ENCODE measurements around the gene KPNA3. TPM values are rescaled to one million over a fixed set of nuclear protein-coding genes. Genes with fewer than 3 reads are reported as not detected.
"Not testable (repeated sequence)": the region's sequence is repeated elsewhere in the genome, so short reads cannot be mapped to it uniquely, and the experiment has no call there.

Gene KPNA3
- total RNA-seq, 1 experiment from 2014 or later, result 44.3 TPM

DNA sequence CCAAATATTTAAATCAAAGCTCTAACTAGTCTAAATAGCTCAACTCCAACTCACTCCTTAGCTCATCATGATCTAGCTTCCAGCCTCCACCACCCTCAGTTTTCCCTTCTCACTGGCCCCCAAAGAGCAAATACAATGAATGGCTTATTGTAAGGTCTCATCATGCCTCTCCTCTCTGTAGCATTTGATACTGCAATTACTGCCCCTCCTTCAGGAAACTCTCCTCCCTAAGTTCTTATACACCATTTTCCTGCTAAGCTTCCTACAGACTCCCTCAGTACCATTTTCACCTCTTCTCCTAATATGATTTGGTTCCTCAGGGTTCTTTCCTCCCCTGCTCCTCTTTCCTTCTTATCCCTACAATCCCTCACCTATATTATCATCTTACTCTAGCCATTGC lies 12.8 kb downstream of the KPNA3 start:
- no peaks in the 10 kb centered on the region for H3K9me2 ChIP-seq (replicated peaks; ENCODE audit: insufficient read depth, low read length)
- peaks cover 20% of the 10 kb centered on the region for H4K20me1 ChIP-seq (ENCODE audit: insufficient read depth, low read depth, low read length)
- H3K4me1 ChIP-seq (ENCODE audit: low read length), result no peaks in the 10 kb centered on the region

DNA sequence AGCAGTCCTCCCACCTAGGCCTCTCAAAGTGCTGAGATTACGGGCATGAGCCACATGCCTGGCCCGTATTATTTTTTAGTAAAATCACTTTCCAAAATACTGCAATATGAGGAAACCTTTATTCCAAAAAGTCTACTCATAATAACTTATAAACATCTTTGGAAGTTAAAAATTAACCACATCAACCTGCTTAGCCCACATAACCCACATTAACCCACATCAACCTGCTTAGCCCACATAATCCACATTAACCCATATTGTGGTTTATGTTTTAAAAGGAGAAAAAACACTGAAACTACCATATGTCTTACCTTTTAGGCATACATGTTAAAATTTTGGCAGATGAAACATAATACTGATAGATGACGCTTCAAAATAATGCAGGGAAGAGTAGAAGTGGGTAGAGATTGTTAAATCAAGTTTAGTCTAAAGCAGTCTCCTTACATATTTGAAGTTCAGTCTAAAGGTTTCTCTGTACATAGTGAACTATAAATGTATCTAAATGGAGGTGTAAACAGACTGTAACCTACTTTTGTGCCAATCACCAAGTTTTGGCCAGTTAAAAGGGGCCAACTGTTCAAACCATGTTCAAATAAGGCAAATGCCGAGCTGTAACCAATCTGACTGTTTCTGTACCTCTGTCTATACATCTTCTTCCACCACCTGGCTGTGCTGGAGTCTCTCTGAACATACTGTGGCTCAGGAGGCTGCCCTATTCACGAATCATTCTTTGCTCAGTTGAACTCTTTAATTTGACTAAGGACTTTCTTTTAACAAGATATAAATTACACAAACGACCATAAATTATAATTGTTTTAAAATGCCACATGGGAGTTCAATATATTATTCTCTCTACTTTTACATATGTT lies 14.5 kb downstream of the KPNA3 start:
- no peak overlapping the region for H2AFZ ChIP-seq (ENCODE audit: low read length)
- H3K4me2 ChIP-seq (ENCODE audit: low read depth, low read length, poor library complexity, severe bottlenecking), result no peak overlapping the region
- H3K27ac ChIP-seq (ENCODE audit: low read length), result no peak overlapping the region
- no peaks in the 10 kb centered on the region for H3K9me3 ChIP-seq (ENCODE audit: low read length)
- H3K4me3 ChIP-seq (ENCODE audit: low read length), result no peak overlapping the region
- peaks cover 99% of the 10 kb centered on the region for H3K79me2 ChIP-seq (ENCODE audit: low read length)
- H4K20me1 ChIP-seq (ENCODE audit: insufficient read depth, low read depth, low read length), result peaks cover 10% of the 10 kb centered on the region; the same call in 1 of the 2 replicates
- H3K9ac ChIP-seq (ENCODE audit: low read length), result no peak overlapping the region
- no peaks in the 10 kb centered on the region for H3K9me2 ChIP-seq (replicated peaks; ENCODE audit: insufficient read depth, low read length)
- DNase-seq, result no peak
- no peaks in the 10 kb centered on the region for H3K27me3 ChIP-seq (ENCODE audit: low read length)
- no peaks in the 10 kb centered on the region for H3K36me3 ChIP-seq (ENCODE audit: insufficient read depth, low read length)
- H3K4me1 ChIP-seq (ENCODE audit: low read length), result no peaks in the 10 kb centered on the region

More for the DNA sequence above, 12.8 kb downstream of the KPNA3 start:
- Histone ChIP-seq H3K9me3 (ENCODE audit: low read length) (no peaks in the 10 kb centered on the region), H3K27me3 (ENCODE audit: low read length) (no peaks in the 10 kb centered on the region), H3K4me2 (ENCODE audit: low read depth, low read length, poor library complexity, severe bottlenecking) (no peak overlapping the region), H3K27ac (ENCODE audit: low read length) (no peak overlapping the region), H3K4me3 (ENCODE audit: low read length) (no peak overlapping the region), H3K36me3 (ENCODE audit: insufficient read depth, low read length) (no peaks in the 10 kb centered on the region; the same call in 1 of the 2 replicates), H3K79me2 (ENCODE audit: low read length) (peaks cover 99% of the 10 kb centered on the region), H2AFZ (ENCODE audit: low read length) (no peak overlapping the region), H3K9ac (ENCODE audit: low read length) (no peak overlapping the region)
- no peak for DNase-seq

- Histone ChIP-seq H2AFZ (ENCODE audit: low read length) (no peak overlapping the region), H3K4me1 (ENCODE audit: low read length) (no peaks in the 10 kb centered on the region), H3K27ac (ENCODE audit: low read length) (no peak overlapping the region), H4K20me1 (ENCODE audit: insufficient read depth, low read depth, low read length) (0 out of 2 replicates have a peak, but pooled peaks cover 2% of the 10 kb centered on the region), H3K4me3 (ENCODE audit: low read length) (no peak overlapping the region), H3K36me3 (ENCODE audit: insufficient read depth, low read length) (0 out of 2 replicates have a peak, but pooled peaks cover under 1% of the 10 kb centered on the region), H3K27me3 (ENCODE audit: low read length) (no peaks in the 10 kb centered on the region), H3K79me2 (ENCODE audit: low read length) (peaks cover 99% of the 10 kb centered on the region), H3K9me3 (ENCODE audit: low read length) (no peaks in the 10 kb centered on the region), H3K4me2 (ENCODE audit: low read depth, low read length, poor library complexity, severe bottlenecking) (no peak overlapping the region), H3K9ac (ENCODE audit: low read length) (no peak overlapping the region), H3K9me2 (replicated peaks; ENCODE audit: insufficient read depth, low read length) (no peaks in the 10 kb centered on the region)
- no peak for DNase-seq
Measured at GRCh38 chr13:49776871-49777270, 15.6 kb downstream of the KPNA3 start.

DNA sequence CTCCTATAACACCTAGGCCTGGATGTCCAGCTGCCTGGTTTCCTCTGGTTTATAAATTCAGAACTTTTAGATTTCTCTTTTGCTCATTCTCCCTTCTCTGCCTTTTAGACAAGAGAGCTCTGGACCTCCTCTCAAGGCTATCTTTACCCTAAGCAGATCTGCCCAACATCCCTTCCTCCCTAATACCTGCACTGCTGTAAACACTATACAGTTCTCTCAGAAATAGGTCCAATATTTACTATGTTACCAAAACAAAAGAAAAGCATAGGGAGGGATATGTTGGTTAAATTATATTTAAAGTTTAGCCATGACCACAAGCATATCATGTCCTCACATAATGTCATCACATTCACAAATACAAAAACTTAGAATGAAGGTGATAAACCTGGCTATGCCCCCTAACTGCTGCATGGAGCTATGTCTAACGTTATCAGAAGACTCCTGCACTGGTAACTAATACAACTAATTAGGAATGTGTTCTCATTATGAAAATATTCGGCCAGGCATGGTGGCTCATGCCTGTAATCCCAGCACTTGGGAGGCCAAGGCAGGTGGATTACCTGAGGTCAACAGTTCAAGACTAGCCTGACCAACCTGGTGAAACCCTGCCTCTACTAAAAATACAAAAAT lies 18.0 kb downstream of the KPNA3 start:
- no peak for DNase-seq
- Histone ChIP-seq H4K20me1 (ENCODE audit: insufficient read depth, low read depth, low read length) (no peaks in the 10 kb centered on the region), H3K27ac (ENCODE audit: low read length) (no peak overlapping the region), H3K4me3 (ENCODE audit: low read length) (no peak overlapping the region), H3K9me3 (ENCODE audit: low read length) (no peaks in the 10 kb centered on the region), H3K9ac (ENCODE audit: low read length) (no peak overlapping the region), H3K36me3 (ENCODE audit: insufficient read depth, low read length) (0 out of 2 replicates have a peak, but pooled peaks cover 4% of the 10 kb centered on the region), H2AFZ (ENCODE audit: low read length) (no peak overlapping the region), H3K79me2 (ENCODE audit: low read length) (peaks cover 100% of the 10 kb centered on the region), H3K4me2 (ENCODE audit: low read depth, low read length, poor library complexity, severe bottlenecking) (no peak overlapping the region), H3K27me3 (ENCODE audit: low read length) (no peaks in the 10 kb centered on the region), H3K9me2 (replicated peaks; ENCODE audit: insufficient read depth, low read length) (no peaks in the 10 kb centered on the region), H3K4me1 (ENCODE audit: low read length) (no peaks in the 10 kb centered on the region)

- Histone ChIP-seq H3K4me3 (ENCODE audit: low read length) (no peak overlapping the region), H3K9ac (ENCODE audit: low read length) (no peak overlapping the region), H3K9me3 (ENCODE audit: low read length) (no peaks in the 10 kb centered on the region), H3K9me2 (replicated peaks; ENCODE audit: insufficient read depth, low read length) (no peaks in the 10 kb centered on the region), H3K4me1 (ENCODE audit: low read length) (no peaks in the 10 kb centered on the region), H3K27me3 (ENCODE audit: low read length) (no peaks in the 10 kb centered on the region), H3K27ac (ENCODE audit: low read length) (no peak overlapping the region), H4K20me1 (ENCODE audit: insufficient read depth, low read depth, low read length) (no peaks in the 10 kb centered on the region), H3K36me3 (ENCODE audit: insufficient read depth, low read length) (0 out of 2 replicates have a peak, but pooled peaks cover 8% of the 10 kb centered on the region), H2AFZ (ENCODE audit: low read length) (no peak overlapping the region), H3K79me2 (ENCODE audit: low read length) (peaks cover 100% of the 10 kb centered on the region), H3K4me2 (ENCODE audit: low read depth, low read length, poor library complexity, severe bottlenecking) (no peak overlapping the region)
- no peak for DNase-seq
Measured at GRCh38 chr13:49772828-49773227, 19.7 kb downstream of the KPNA3 start.

DNA sequence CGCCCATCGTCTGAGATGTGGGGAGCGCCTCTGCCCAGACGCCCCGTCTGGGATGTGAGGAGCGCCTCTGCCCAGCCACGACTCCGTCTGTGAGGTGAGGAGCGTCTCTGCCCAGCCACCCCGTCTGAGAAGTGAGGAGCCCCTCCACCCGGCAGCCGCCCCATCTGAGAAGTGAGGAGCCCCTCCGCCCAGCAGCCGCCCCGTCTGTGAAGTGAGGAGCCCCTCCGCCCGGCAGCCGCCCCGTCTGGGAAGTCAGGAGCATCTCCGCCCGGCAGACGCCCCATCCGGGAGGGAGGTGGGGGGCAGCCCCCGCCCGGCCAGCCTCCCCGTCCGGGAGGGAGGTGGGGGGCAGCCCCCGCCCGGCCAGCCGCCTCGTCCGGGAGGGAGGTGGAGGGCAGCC lies 30.7 kb downstream of the KPNA3 start:
- peaks cover 12% of the 10 kb centered on the region for H3K4me1 ChIP-seq (ENCODE audit: low read length)
- not testable (repeated sequence) for H4K20me1 ChIP-seq (ENCODE audit: insufficient read depth, low read depth, low read length); H3K9me2 ChIP-seq (replicated peaks; ENCODE audit: insufficient read depth, low read length); H3K27ac ChIP-seq (ENCODE audit: low read length); H3K4me3 ChIP-seq (ENCODE audit: low read length); H3K27me3 ChIP-seq (ENCODE audit: low read length); H2AFZ ChIP-seq (ENCODE audit: low read length); H3K9me3 ChIP-seq (ENCODE audit: low read length); H3K9ac ChIP-seq (ENCODE audit: low read length); DNase-seq; H3K4me2 ChIP-seq (ENCODE audit: low read depth, low read length, poor library complexity, severe bottlenecking)
- H3K79me2 ChIP-seq (ENCODE audit: low read length), result peaks cover 84% of the 10 kb centered on the region
- peaks cover 22% of the 10 kb centered on the region for H3K36me3 ChIP-seq (ENCODE audit: insufficient read depth, low read length)

GRCh38 chr13:49760558-49760957 lies 31.9 kb downstream of the KPNA3 start:
- Histone ChIP-seq H3K4me3 (ENCODE audit: low read length) (no peak overlapping the region), H3K36me3 (ENCODE audit: insufficient read depth, low read length) (peaks cover 22% of the 10 kb centered on the region), H3K9ac (ENCODE audit: low read length) (no peak overlapping the region), H3K4me2 (ENCODE audit: low read depth, low read length, poor library complexity, severe bottlenecking) (no peak overlapping the region), H3K27me3 (ENCODE audit: low read length) (no peaks in the 10 kb centered on the region), H2AFZ (ENCODE audit: low read length) (no peak overlapping the region), H3K27ac (ENCODE audit: low read length) (no peak overlapping the region), H3K4me1 (ENCODE audit: low read length) (peaks cover 12% of the 10 kb centered on the region), H3K9me3 (ENCODE audit: low read length) (no peaks in the 10 kb centered on the region), H3K79me2 (ENCODE audit: low read length) (peaks cover 84% of the 10 kb centered on the region), H4K20me1 (ENCODE audit: insufficient read depth, low read depth, low read length) (no peaks in the 10 kb centered on the region), H3K9me2 (replicated peaks; ENCODE audit: insufficient read depth, low read length) (no peaks in the 10 kb centered on the region)
- DNase-seq, result no peak

DNA sequence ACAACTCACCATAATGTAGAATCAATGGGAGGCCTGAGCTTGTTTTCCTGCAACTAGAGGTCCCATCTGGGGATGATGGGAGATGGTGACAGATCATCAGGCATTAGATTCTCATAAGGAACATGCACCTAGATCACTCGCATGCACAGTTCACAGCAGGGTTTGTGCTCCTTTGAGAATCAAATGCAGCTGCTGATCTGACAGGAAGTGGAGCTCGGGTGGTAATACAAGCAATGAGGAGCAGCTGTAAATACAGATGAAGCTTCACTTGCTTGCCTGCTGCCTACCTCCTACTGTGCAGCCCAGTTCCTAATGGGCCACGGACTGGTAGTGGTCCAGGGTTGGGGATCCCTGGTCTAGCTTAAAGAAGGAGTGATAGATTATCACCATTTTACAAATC lies 33.0 kb downstream of the KPNA3 start:
- H3K9me3 ChIP-seq (ENCODE audit: low read length), result no peaks in the 10 kb centered on the region
- no peaks in the 10 kb centered on the region for H3K9me2 ChIP-seq (replicated peaks; ENCODE audit: insufficient read depth, low read length)
- no peak overlapping the region for H3K9ac ChIP-seq (ENCODE audit: low read length)
- peaks cover 15% of the 10 kb centered on the region for H3K4me1 ChIP-seq (ENCODE audit: low read length)
- peak; percentile 64 for DNase-seq
- H3K79me2 ChIP-seq (ENCODE audit: low read length), result peaks cover 84% of the 10 kb centered on the region
- H2AFZ ChIP-seq (ENCODE audit: low read length), result no peak overlapping the region
- H3K27ac ChIP-seq (ENCODE audit: low read length), result no peak overlapping the region
- no peaks in the 10 kb centered on the region for H3K27me3 ChIP-seq (ENCODE audit: low read length)
- H3K4me3 ChIP-seq (ENCODE audit: low read length), result no peak overlapping the region
- no peaks in the 10 kb centered on the region for H4K20me1 ChIP-seq (ENCODE audit: insufficient read depth, low read depth, low read length)
- H3K36me3 ChIP-seq (ENCODE audit: insufficient read depth, low read length), result peaks cover 15% of the 10 kb centered on the region
- H3K4me2 ChIP-seq (ENCODE audit: low read depth, low read length, poor library complexity, severe bottlenecking), result no peak overlapping the region

Data from Karpas-422 (cell line).